Stimulated activated CD8-positive, alpha-beta memory T cell treated with anti-CD3 and anti-CD28 coated beads, Interleukin-15, amount 100 ng/mL, for 4 hours (primary cell): ENCODE measurements around the gene TMEM38B.
A peak's percentile ranks its signal among the peaks of the same experiment; 100 is the strongest.
"Not testable (repeated sequence)": the region's sequence is repeated elsewhere in the genome, so short reads cannot be mapped to it uniquely, and the experiment has no call there.

Experiments
- DNase-seq, 2 donors: peaks; one replicate each; pipeline ENCODE4 v3.0.0-alpha.2; 2020; ENCODE audit warnings: low read depth in 2 of 2

Gene TMEM38B

DNA sequence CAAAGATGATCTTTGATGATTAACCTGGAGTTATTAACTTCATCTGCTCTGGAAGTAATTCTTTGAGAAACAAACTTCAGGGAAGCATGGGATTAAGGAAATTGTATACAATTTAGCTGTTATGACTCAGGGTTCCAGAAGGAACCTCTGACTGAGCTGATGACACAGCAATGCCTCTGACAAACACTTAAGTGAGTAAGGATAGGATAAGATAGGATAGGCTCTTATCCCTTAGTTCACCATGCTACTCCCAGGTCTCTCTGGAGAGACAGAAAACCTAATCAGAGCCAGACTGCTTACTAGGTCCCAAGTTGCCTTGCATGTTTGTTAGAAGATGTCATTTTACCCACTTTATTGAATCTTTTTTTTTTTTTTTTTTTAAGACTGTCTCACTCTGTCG is 12.6 kb upstream of the TMEM38B start:
- DNase-seq = no peak

DNA sequence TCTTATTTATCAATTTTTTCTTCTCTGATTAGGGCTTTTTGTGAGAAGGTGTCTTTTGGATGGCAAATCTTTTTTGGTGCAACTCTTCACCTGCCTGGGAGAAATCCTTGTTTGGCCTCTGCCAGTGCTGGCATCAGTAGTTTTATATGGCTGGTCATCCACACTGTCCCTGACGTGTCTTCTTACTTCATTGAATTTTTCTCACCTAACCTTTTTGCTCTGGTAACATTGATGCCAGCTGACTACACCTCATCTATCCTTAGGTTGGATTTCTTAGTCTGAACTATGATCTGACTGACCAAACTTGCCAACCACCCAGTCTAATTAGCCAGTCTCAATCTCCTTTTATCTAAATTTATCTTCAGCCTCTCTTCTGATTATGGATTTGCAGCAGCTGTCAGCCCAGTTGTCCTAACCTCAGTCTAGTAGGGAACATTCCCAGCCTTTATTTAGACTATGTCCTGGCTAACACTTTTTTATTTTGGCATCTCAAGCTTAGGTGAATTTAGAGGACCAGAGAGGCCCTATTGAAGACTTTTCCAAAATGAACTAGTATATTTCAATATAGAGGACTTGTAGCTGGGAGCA is 10.6 kb upstream of the TMEM38B start:
- DNase-seq = no peak

DNA sequence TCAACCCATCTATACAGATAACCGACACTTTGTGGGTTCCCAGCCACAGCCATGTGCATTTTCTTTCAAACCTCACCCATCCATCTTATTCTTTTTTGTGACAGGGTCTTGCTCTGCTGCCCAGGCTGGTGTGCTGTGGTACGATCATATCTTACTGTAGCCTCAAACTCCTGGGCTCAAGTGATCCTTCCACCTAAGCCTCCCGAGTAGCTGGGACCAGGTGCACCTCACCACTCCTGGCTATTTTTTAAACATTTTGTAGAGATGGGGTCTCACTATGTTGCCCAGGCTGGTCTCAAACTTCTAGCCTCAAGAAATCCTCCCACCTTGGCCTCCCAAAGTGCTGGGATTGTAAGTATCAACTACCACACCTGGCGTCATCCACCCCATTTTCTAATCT is 7.4 kb upstream of the TMEM38B start:
- no peak for DNase-seq

DNA sequence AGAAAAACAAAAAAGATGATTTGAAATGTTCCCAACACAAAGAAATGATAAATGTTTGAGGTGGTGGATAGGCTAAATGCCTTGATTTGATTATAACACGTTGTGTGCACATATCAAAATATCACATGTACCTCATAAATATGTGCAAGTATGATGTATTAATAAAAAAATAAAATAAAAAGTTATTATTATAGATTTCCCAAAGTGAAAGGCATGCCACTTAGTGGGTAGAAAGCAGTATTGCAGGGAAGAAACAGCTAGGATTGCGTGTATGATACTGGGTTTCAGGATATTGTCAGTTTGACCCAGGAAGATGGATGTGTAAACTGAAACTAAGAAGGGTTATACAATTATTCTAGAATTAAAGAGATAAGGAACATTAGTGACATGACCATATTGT is 3.6 kb upstream of the TMEM38B start:
- no peak for DNase-seq

DNA sequence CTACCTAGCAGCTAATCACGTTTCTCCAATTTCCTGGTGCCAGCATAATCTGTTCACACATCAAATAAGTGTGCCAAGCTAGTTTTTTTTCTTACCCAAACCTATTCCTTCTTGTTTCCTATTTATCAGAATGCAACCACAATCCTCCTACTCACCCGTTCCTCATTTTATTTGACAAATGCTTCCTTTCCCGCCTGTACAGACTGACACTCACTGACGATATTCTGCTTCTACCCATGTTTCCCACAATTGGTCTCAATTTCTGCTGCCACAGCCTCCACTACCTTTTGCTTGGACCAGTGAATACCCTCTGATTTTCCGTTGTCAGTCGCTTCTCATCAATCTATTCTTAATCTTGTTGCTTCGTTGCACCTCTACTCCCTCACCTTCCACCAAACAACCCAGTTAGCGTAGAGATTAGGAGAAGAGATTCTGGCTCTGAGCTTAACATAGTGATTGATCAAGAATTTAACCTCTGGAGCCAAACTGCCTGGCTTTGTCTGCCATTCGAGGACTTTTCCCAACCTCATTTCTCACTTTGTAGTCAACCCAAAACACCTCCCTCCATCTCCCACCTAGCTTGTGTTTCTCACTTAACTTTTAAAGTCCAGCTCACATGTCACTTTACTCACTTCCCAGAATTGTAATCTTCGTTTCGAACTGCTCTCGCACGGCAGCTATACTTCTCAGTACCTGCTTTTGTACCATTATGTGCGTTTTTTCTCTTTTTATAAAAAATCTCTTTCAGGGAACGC is 729 bp upstream of the TMEM38B start:
- DNase-seq = no peak

DNA sequence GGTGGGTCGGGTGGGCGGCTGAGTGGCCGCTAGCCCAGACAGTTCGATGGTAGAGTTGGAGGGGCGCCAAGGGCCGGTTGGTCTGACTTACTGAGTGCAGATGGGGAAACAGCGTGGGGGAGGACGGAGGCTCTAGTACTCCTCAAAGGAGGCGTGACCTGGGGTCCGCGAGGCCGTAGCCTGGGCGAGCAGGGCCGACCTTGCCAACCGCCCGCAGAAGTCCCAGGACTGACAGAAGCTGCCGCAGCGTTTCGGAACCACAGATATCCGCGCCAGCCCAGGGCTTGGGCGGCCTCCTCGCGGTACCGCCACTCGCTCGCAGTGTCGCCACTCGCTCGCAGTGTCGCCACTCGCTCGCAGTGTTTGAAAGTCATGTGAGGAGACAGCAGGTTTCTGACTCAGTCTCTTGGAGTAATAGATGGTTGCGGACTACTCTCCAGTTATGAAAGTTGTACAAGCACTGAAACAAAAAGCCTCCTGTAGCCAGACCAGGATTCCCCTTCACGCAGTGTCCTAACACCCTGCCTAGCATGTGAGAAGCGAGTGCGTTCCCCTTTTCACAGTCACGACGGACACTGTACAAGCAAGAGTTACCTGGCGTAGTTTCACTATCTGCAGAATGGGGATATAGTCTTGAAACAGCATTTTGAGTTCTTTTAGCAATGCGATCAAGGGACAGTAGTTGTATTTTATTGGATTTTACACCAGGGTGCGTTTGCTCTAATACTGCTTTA is 674 bp downstream of the TMEM38B start:
- DNase-seq = peak; percentile 14 to 18

DNA sequence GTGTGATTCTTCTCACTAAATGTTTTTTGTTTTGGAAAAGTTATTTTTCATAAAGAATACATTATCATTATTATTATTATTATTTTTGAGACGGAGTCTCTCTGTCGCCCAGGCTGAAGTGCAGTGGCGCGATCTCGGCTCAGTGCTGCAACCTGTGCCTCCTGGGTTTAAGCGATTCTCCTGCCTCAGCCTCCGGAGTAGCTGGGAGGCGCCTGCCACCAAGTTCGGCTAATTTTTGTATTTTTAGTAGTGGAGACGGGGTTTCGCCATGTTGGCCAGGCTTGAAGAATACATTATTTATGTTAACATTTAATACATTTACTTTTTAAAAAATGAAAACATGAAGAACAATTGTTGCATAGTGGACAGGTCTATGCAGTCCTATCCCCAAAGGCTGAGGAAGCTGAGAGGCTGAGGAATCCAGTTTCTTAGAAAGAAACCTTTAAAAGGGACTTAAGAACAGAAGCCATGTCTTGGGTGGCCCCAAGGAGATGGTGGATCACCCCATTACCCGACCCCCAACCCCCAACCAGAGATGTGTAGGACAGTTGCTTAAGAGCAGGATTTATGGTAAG is 2.0 kb downstream of the TMEM38B start:
- no peak for DNase-seq

DNA sequence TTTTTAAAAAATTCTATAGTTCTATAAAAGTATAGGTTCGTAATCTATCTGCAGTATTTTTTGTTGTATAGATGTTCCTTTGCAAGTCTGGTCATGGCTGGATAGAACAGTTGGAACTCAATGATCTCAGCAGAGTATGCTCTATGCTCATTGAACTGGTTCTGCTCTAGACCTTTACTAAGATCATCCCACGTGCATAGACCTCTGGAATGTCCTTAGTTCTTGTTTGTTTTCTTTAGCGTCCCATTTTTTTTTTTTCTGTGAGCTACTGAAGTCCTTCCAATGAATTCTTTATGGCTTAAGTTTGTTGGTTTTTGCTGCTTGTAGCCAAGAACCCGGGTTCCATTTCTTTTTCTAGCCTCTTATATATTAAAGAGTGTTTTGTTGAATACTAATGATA is 3.5 kb downstream of the TMEM38B start:
- no peak for DNase-seq

DNA sequence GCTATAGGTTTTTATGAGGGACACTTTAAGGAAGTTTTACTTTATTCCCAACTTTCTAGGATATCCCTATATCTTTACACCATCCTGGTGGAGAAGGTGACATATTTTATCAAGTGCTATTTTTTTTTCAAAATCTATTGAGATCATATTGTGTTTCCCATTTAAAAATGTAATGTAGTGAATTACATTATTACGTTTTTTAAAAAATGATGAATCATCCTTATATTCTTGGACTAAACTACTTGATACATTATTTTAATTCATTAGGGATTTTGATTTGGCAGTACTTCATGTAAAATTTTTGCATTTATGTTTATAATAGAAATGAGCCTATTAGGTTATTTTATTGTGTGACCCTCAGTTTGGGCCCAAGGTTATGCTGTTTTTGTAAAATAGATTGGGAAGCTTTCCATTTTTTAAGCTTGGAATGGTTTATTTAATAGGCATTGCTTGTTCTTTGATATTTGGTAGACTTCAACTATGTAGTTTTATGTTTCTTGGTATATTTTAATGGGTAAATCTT is 4.1 kb downstream of the TMEM38B start:
- DNase-seq = no peak

DNA sequence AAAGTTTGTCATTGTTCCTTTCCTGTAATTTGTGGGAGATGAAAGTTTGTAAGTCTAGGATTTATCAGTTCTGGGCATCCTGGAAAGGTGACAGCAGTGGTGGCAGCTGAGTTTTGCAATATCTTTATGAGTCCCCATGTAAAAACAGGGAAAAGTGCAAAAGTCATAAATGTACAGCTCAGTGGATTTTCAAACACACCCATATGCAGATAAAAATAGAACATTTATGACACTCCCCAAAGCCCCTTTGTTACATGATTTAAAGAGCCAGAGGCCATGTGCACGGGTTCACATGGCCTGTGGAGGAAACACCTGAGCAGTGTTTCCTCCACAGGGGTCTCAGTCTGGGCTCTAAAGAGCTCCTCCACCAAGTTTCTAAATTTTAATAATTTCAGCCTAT is 6.3 kb downstream of the TMEM38B start:
- DNase-seq = no peak

DNA sequence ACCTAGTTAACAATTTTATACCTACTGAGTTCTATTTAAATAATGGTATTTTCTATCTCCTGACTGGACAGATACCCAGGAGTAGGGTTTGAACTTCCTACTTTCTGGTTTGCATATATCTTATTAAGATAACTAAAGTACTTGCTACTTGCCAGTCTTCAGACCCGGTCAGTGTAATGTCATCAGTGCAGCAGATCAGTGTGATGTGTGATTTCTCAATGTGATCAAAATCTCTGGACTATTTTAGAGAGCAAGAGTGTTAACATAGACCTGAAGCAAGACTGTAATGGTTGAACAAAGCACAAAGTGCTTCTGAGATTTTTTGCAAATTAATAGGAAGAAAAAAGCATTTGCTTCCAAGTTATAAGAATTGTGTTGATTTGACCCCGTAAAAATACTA is 6.8 kb downstream of the TMEM38B start:
- no peak for DNase-seq

DNA sequence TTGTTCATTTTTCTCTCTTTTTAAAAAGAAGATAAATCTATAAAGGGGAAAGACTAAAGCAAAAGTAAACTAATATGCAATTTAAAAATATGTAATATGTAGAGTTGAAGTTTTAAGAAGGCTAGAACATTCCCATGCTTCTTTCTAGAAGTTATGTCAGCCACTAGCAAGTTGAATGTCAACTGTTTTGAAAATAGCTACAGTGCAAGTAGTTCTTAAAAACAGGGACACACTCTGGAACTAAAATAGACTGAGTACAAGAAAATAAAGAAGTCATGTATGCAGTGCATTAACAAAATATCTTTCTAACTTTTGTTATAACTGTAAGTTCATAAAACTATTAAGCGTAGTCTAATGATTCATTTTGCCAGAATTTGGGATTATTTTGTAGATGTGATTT is 7.9 kb downstream of the TMEM38B start:
- DNase-seq = no peak

DNA sequence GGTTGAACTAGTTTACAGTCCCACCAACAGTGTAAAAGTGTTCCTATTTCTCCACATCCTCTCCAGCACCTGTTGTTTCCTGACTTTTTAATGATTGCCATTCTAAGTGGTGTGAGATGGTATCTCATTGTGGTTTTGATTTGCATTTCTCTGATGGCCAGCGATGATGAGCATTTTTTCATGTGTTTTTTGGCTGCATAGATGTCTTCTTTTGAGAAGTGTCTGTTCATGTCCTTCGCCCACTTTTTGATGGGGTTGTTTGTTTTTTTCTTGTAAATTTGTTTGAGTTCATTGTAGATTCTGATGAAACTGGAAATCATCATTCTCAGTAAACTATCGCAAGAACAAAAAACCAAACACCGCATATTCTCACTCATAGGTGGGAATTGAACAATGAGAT is 9.3 kb downstream of the TMEM38B start:
- not testable (repeated sequence) for DNase-seq

DNA sequence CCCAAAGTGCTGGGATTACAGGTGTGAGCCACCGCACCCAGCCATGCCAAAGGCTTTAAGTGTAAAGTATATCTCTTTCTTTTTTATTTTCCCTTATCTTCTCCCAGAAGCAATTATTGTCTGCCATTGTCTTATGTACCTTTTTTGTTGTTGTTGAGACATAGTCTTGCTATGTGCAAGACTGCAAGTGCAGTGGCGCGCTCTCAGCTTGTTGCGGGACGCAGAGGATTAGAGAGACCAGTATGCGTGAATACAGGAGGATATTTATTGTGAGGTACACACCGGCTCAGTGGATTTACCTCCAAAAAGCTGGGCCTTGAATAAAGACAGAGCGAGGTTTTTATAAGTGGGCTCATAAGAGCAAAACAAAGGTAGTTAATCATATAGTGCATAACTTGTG is 11.8 kb downstream of the TMEM38B start:
- DNase-seq = no peak

DNA sequence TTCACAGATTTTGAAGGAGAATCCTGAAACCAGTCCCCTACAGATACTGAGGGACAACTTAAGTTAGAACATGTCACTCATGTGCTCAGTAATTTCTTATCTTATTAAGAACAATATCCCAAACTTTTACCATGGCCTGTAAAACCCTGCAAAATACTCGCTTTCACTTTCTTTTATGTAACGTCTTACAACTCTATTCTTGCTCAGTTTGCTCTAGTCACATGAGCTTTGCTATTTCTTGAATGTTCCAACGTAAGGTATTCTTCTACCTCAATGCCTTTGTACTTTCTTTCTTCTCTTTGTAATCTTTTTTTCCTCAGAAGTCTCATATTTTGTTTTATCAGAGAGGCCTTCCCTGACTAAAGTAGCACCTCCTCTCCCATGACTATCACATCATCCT is 14.1 kb downstream of the TMEM38B start:
- DNase-seq = no peak

DNA sequence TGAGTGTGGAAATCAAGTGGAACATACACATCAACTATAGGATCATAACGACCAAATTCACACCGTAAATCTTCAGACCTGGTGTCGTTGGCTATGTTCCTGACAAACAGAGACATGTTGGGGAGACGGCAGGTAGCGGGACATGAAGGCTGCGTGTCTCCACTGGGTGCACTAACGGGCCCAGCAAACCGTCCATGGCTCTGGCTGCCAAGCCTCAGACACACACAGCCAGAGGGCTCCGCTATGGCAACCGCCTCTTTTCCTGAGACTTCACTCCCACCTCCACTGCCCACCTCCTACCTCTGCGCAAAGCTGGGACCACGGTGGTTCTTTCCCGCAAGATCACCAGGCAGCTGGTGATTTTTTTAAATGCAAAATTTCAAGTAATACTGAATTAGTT is 16.3 kb downstream of the TMEM38B start:
- no peak for DNase-seq

DNA sequence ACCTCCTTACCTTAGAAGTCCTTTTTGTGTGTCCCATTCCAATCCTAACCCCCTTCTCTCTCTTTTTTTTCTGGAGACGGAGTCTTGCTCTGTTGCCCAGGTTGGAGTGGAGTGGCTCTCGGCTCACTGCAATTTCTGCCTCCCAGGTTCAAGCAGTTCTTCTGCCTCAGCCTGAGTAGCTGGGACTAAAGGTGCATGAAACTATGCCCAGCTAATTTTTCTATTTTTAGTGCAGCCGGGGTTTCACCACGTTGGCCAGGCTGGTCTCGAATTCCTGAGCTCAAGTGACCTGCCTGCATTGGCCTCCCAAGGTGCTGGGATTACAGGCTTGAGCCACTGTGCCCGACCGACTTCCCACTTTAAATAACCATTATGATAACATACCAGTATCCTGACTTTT is 17.5 kb downstream of the TMEM38B start:
- no peak for DNase-seq

DNA sequence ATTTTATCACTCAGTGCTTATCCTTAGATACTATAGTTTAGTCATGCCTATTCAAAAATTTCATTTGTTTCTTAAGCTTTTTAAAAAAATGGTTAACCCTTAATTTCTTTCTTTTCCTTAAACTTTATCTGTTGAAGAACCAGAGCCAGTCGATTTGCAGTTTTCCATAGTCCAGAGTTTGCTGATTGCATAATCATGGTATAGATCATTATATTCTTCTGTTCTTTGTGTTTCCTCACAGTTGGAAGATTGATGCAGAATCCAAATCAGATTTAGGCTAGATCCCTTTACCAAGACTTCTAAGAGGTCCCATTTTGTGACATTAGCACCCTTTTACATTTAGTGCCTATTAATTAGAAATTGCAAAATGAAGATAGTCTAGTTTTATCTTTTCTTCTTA is 18.0 kb downstream of the TMEM38B start:
- no peak for DNase-seq

DNA sequence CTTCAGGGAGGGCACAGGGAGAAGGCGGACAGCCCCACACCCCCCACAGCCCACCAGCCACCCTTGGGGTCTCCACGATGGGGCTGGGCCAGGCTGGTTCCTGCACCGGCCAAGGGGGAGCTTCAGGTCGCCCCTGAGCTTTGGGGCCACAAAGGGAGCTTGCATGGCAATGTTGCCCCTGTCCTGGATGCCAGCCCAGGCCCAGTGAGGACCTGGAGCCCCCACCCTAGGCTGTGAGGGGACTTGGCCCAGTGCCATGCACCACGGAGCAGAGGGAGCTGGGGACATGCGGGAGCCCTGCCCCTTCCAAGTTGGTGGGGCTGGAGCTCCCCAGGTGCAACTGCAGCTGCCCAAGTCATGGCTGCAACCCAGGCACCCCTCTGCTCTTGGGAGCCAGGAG is 18.4 kb downstream of the TMEM38B start:
- DNase-seq = no peak

DNA sequence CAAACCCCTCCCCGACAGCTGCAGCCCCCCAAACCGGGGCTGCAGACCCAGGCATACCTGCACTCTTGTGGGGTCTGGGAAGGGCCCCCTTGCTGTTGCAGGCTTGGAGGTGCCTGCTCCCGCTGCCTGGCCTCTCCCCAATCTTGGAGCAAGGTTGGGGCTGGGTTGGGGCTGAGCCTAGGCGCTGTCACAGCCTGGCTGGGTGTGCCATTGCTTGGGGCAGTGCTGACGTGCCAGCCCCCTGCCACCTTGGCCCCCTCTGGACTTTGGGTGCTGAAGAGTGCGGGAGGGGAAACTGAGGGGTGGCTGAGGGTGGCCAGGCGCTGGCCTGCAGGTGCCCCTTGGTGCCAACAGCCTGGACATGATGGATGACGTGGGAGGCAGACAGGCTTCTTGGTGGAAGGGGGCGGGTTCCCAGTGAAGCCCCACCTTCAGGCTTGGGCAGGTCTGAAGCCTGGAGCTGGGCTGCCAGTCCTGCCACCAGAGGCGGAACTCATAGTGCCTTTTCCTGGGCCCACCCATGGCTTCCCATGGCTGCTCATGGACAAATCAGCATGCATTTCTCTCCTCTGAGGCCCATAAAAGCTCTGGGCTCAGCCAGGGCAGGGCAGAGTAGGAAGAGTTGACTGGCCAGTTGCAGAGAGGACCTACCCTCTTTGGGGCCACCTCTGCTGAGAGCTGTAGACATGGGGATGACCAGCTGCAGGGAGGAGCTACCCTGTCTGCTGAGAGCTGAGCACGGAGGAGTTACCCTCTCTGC is 19.1 kb downstream of the TMEM38B start:
- DNase-seq = no peak

DNA sequence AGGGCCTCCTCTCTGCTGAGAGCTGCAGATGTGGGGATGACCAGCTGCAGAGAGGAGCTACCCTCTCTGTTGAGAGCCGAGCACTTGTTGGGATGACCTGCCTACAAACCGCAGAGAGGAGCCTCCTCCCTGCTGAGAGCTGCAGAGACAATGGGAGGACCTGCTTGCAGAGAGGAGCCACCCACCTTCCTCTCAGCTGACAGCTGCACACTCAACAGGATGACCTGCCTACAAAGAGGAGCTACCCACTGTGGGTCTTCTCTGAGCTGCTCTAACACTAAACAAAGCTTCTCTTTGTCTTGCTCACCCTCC is 19.6 kb downstream of the TMEM38B start:
- no peak for DNase-seq

DNA sequence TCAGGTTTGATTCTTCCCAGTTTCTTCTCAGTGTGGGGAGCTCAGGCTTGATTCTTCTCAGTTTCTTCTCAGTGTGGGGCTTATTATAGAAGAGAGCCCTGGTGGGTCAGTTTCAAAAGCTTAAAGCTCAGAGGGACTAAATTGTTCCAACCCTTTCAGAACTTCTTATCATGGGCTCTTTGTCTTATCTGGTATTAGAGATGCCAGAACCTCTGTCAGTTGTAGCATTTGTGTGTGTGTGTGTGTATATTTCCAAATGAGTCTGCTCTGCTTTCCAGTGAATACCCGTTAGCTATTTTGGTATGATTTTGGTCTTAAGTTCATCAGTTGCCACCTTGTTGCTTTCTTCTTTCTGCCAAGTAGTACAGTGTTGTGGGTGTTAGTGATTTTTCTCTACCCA is 21.8 kb downstream of the TMEM38B start:
- no peak for DNase-seq
